Fibroblast of gingiva (primary cell): ENCODE measurements around the gene FAM209B.
"Not testable (repeated sequence)": the region's sequence is repeated elsewhere in the genome, so short reads cannot be mapped to it uniquely, and the experiment has no call there.

ENCODE experiments used
- DNase-seq: peaks from one replicate; pipeline ENCODE4 v3.0.0-alpha.2; 2011; ENCODE audit warnings: low read depth

The FAM209B gene, protein sequence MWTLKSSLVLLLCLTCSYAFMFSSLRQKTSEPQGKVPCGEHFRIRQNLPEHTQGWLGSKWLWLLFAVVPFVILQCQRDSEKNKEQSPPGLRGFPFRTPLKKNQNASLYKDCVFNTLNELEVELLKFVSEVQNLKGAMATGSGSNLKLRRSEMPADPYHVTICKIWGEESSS

DNA sequence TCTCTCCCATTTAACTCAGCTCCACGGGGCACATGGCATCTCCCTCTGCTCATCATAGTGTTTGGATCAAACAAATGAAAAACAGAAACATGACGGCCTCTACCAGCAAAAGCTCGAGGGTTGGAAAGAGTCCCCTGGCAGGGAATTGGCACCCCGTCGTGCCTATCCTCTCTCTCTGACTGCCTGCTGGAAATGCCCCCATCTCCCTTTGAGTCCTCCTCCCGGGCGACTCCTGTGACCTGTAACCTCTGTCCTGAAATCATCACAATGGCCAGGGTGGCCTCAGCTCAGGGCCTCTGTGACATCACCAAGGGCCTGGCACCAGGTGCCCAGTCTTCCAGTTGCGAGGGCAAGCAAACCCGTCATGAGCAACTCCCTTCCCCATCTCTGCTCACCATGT lies at the start of gene FAM209B:
Gene FAM209B, plus strand, starts transcription at position 301 of the 400 bp plus-strand sequence. Its CDS starts 96 bp downstream, at position 397.
- DNase-seq: not testable (repeated sequence)

DNA sequence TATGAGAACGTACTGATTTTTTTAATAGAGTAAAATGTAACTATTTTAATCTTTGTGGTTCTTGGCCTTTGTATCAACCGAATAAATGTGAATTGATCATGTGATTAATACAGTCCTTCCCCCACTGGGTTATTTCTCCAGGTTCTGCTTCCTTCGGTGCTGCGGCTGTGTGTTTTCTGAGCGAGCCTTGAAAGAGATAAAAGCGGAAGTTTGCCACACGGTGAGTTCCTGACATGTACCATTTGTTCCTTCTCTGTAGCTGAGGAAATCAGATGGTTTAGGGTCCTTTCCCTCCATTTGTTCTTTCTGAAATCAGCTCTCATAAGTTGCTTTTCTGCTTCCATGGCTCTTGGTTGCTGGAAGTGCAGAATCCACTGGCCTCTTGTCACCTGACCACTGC lies 49.1 kb upstream of the FAM209B start:
- no peak for DNase-seq

DNA sequence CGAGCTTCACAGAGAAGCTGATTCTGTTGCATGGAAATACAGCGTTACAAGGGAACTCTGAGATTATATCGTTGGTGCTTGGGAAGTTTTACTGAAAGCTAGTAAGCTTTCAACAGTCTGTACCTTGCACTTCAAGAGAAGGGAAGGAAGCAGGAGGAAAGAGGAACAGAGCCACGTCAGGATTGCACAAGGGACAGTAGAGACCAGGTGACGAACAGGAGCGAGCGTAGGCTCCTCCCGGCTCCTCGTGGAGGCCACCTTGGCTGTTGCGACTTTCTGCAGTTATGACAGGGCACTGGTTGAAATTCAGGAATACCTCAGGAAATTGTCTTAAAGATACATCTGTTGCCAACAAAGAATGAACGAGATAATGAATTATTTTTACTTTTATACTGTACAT lies 45.8 kb upstream of the FAM209B start:
- no peak for DNase-seq

DNA sequence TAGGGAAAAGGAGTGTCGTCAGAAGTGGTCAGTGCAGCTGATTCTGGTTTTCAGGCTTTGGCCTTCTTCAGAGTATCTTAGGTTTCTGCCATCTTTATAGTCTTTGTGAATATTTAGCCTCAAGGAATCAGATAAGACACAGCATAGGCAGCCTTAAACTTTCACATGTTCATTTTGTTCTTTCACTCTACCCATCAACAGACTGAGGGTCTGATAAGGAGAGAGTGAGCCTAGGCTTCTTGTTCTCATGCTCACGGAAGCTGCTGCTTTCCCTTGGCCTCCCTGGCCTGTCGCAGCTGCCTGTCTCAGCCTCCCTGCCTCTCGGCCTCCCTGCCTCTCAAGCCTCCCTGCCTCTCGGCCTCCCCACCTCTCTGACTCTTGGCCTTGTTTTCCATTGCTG lies 44.5 kb upstream of the FAM209B start:
- DNase-seq: no peak

DNA sequence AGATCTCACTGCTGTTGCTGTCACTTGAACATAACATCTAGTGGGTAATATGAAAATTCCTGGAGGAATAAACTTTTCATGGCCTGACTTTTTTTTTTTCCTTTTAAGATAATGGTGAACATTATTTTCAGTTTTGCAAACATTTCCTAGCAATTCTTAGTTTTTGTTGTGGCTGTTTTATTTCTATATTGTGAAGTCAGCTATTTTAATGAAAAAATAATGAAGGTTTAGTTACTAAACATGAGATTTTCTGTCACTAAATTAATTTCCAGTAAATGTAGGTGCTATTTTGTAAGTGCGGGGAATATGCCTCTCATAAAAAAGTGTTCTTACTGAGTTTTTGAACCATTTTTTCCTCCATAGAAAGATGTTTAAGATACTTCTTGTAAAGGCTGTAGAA lies 31.9 kb upstream of the FAM209B start:
- DNase-seq: no peak

DNA sequence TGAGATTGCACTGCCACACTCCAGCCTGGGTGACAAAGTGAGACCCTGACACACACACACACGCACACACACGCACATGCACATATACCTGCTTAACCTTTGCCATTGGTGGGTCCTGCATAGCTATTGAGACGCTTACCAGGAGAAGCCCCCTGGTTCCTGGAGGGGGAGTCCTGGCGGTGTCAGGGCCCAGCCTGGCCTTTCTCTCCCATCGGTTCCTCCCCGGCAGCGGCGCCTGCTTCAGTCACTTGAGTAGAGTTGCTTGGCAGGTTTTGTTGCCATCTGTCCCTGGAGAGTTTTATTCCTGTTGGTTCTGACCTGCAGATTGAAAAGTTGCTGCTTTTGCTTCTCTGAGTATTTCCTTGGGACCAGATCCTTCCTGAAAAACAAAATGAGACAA lies 29.1 kb upstream of the FAM209B start:
- no peak for DNase-seq

DNA sequence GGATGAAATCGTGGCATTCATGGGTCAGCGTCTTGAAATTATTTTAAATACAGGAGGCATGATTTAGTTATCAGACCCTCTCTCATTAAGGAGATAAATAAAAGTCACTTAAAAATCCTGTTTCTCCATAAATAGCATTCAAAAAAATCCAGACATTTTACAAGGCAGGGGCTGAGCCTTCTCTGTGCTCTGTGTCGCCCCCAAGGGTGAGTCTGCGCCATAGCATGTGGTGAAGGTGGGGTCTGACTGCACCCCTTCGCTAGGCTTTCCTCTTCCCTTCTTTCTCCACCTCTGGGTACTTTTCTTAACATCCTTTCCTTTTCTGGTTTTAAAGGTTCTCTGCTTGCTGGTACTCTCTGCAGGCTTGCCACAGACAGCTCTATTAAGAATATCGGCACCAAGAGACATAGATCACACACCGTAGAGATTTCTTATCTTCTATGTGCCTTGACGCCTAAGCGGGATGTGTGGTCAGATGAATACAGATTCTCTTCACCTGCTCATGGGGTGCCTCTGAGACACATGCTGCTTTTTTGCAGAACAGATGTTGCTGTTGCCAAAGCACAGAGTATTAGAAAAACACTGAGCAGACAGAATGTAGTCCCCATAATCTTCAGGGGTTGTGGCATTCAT lies 28.6 kb upstream of the FAM209B start:
- no peak for DNase-seq

DNA sequence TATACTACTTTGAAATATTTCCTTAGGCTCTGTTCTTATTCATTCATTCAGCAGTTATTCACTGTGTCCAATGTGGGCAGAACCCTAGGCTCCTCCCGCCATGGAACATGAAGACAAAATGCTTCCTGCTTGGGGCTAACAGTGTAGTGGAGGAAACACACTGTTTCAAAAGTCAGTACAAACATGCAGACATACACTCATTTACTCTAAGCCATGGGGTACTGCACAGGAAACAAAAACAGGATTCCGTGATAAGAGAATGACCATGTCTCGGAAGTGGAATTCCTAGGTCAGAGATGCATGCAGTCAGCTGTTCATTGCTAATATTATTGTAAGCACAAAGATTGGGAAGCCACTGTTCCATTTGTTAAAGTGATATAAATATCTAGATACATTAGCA lies 26.9 kb upstream of the FAM209B start:
- DNase-seq: no peak

DNA sequence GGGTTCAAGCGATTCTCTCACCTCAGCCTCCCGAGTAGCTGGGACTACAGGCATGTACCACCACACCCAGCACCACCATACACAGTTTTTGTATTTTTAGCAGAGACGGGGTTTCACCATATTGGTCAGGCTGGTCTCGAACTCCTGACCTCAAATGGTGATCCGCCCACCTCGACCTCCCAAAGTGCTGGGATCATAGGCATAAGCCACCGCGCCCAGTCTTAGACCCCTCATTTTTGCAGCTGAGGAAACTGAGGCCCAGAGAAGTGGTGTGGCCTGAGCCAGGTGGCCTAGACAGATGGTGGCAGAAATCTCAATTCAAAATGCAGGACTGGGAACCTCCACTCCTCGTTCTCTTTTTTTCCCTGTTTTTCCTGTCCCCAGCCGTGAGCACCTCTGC lies 21.1 kb upstream of the FAM209B start:
- DNase-seq: no peak

DNA sequence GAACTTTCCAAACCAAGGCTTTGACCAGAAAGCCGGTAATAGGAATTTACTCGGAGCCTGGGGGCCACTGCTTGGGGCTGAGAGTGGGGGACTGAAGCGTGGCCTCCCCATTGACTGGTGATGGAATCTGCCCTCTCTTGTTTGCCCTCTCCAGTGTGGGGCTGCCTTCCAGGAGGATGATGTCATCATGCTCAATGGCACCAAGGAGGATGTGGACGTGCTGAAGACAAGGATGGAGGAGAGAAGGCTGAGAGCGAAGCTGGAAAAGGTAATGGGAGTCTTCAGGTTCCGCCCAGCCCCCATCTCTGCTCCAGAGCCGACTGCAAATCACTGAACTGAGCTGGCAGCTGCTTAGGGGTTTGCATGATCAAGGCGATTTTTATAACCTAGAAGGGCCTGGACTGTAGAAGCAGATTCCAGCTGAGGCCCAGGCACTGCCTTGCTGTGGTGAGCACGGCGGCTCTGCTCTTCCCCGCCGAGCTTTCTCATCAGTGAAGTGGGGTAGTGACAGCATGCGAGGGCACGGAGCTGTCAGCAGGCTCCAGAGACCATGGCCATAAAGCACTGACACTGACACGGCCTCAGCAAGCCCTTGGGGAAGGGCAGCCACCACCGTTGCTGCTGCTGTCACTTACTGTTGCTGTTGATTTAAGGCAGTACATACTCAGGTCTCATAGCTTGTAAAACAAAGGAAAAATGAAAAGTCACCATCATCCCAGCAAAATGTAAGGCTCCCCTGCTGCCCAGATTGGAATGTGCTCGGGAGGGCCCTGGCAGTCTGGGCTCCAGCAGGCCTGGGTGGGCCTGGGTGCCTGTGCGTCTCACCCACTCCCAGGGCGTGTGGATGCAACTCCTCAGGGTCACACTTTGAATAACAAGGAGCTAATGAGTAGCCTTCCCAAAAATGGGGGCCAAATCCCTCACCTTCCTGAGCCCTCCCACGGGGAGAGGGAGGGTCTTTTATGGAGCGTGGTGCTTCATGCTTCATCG lies 19.6 kb upstream of the FAM209B start:
- DNase-seq: no peak

DNA sequence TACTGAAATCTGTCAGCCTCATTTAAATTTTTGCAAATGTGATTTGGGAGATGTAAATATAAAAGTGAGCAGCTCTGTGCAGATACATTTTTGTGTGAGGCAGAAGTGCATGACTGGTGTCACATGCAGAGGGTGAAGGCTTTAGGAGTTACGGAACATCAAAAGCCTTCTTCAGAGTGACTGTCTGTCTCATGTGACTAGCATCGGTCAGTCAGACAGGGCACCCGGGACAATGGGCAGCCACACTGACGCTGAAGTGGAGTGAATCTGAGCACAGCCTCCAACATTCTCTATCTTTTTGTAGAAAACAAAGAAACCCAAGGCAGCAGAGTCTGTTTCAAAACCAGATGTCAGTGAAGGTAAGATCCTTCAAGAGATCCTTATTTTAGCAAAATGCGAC lies 16.4 kb upstream of the FAM209B start:
- DNase-seq: no peak

DNA sequence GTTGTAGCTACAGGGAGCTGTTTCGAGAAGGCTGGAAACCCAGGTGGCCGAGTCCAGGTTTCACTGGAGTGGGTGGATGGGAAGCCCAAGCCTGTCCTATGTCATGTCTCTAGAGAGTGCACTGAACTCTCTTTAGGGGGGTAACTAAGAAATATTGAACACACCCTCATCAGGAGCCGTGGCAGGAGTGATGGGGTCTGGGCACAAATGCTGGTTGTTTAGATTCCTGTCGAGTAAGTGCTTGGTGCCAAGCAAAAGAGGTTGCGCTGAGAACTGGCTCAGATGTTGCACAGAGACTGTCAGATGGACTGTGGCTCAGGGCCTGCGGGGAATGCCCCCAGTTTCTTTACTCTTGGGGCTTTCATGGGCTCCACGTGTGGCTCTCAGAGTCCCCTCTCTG lies 15.8 kb upstream of the FAM209B start:
- DNase-seq: no peak

DNA sequence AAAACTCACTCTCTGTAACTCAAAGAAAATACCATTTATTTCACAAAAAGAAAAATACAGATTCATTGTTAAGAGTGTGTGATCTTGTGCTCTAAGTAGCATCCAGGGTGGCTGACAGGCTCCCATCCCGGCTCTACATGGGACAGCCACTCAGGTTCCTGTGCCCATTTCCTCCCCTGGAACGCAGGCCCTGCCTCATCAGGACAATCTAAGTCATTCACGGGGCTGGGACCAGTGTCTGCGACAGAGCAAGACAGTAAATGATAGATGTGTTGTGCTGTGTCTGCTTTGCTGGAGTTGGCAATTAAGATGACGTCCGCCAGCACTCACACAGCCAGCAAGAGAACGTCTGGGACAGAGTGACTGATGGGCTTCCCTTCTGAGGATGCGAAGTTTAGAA lies 15.4 kb upstream of the FAM209B start:
- DNase-seq: no peak

DNA sequence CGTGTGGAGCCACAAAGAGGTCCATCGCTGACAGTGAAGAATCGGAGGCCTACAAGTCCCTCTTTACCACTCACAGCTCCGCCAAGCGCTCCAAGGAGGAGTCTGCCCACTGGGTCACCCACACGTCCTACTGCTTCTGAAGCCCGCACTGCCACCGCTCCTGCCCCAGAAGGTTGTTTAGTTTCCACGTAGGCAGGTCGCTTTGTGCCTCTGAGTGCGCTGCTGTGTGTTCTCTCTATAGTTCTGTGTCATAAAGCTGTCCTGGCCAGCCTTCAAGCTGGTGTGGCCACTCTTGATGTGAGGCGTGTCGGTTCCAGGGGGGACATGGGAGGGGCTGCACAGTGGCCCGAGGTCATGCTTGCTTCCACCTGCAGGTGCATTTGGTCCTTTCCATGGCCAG lies 14.9 kb upstream of the FAM209B start:
- DNase-seq: no peak

DNA sequence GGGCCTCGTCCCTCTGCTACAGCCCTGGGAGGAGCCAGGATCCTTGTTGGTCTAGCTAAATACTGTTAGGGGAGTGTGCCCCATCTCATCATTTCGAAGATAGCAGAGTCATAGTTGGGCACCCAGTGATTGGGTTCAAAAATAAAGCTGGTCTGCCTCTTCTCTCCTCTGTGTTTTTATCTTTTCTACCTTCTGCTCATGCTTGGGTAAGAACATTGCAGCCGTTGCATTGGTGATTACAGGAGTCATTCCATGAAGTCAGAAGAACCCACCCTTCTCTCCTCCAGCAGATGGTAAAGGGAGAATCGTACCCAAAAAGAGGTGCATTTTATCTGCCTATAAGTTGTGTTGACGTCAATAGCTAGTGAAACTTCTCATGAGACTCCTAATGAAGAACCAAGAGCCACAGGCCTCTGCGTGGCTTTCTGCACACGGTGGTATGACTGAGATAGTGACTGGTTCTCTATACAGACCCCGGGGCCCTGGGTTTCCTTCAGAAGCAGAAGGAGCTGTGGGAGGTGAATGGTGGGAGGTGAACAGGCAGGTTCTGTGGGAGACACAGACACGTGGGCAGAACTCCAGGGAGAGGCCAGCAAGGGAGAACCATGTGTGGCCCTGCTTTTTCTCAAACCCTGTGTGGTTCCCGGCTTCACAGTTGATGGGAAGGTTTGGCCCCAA lies 14.2 kb upstream of the FAM209B start:
- no peak for DNase-seq

DNA sequence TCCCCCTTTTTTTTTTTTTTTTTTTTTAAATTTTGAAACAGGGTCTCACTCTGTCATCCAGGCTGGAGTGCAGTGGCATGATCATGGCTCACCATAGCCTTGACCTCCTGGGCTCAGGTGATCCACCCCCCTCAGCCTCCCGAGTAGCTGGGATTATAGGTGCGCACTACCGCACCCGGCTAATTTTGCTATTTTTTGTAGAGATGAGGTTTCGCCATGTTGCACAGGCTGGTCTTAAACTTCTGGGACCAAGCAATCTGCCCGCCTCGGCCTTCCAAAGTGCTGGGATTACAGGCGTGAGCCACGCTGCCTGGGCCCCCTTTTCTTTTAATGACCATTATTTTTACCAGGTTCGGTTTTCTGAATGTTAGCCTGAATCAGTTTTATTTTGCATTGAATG lies 13.5 kb upstream of the FAM209B start:
- DNase-seq: no peak

DNA sequence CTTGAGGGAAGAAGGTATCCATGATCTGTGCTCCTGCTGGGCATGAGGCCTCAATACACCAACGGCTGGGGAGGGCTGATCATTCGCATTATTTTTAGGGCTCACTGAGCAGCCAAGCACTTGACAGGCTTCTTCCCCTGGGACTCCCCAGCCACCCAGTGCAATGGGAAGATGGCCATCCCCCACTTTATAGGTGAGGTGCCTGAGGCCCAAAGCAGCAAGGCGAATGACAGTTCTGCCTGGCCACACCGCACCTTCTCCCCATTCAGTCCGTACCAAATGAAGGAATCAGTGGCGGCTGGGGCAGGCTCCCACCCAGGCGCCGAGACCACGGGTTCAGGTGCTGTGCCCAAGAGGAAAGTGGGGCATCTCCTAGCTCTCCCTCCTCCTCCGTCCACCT lies 12.9 kb upstream of the FAM209B start:
- DNase-seq: no peak

DNA sequence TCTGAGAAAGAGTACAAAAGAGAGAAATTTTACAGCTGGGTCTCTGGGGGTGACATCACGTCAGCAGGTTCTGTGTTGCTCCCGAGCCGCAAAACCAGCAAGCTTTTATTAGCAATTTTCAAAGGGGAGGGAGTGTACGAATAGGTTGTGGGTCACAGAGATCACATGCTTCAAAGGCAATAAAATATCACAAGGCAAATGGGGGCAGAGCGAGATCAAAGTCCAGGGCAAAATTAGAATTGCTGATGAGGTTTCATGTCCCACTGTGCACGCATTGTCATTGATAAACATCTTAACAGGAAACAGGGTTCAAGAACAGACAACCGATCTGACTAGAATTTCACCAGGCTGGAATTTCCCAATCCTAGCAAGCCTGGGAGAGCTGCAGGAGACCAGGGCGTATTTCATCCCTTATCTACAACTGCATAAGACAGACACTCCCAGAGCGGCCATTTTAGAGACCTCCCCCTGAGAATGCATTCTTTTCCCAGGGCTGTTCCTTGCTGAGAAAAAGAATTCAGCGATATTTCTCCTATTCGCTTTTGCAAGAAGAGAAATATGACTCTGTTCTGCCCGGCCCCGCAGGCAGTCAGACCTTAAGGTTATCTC lies 12.2 kb upstream of the FAM209B start:
- not testable (repeated sequence) for DNase-seq

DNA sequence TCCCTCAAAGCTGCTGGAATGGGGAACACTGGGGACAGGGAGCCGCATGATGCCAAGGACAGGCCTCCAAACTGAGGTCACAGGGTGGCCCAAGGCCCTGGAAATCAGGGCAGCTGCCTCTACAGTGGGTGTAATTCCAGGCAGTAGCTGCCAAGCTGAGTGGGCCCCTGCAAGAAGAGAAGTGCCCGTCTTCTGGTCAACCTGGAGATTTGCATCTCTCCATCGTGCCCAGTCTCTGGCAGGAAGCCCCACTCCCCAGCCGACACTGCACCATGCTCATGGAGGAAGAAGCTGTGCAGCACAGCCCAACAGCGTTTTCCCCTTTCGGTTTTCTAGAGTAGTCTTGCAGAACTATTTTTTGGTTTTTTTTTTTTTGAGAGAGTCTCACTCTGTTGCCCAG lies 10.7 kb upstream of the FAM209B start:
- no peak for DNase-seq

DNA sequence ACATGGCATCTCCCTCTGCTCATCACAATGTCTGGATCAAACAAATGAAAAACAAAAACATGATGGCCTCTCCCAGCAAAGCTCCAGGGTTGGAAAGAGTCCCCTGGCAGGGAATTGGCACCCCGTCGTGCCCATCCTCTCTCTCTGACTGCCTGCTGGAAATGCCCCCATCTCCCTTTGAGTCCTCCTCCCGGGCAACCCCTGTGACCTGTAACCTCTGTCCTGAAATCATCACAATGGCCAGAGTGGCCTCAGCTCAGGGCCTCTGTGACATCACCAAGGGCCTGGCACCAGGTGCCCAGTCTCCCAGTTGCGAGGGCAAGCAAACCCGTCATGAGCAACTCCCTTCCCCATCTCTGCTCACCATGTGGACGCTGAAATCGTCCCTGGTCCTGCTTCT lies 8.6 kb upstream of the FAM209B start, which contains the start of gene FAM209A:
Gene FAM209A, plus strand, starts transcription at position 301 of the 400 bp plus-strand sequence. Its CDS starts 65 bp downstream, at position 366.
- not testable (repeated sequence) for DNase-seq

DNA sequence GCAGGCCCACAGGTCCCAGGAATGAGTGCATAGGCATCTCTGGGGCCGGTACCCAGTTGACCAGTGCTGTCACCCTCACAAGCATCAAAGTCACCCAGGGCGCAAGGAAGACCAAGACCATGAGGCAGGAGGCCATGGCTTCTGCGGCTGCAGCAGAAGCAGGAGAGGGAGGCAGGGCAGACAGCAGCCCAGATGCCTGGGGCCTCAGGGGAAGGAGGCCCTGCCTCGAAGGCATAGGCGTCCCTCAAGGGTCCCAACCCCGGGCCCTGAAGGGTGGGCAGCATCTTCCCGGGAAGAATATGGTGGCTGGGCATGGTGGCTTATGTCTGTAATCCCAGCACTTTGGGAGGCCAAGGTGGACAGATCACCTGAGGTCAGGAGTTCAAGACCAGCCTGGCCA lies 5.5 kb upstream of the FAM209B start:
- no peak for DNase-seq

DNA sequence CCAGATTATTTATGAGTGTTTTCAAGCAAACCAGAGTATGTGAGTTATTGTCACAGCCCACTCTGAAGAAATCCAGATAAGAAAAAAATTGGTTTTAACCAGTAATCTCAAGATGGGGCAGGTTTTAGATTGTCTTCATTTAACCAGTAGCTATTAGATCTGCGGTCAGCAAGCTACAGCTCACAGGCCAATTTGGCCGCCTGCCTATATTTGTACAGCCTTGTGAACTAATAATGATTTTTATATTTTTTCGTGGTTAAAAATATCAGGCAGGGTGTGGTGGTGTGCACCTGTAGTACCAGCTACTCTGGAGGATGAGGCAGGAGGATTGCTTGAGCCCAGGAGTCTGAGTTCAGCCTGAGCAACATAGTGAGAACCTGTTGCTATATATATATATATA lies 5.0 kb downstream of the FAM209B start:
- no peak for DNase-seq
